T-helper 17 cell (primary cell): ENCODE results near the gene DOCK11. TPM values are rescaled to one million over a fixed set of nuclear protein-coding genes. Genes with fewer than 3 reads are reported as not detected.

Experiments used
- ATAC-seq: fragments of 150-1000 bp; cut with Tn5 transposase; 2 replicates; pipeline ENCODE4 v1.10.0; 2021; ENCODE audit warnings: mild to moderate bottlenecking, moderate library complexity
- DNase-seq, 3 donors: peaks; one replicate each; pipeline versions ENCODE4 v3.0.0 to v3.0.0-alpha.2; 2020 to 2021
- H3K9me3 ChIP-seq: one replicate; pipeline ENCODE4 v1.7.0; 2013; ENCODE audit warnings: low read length, mild to moderate bottlenecking; ENCODE audit not compliant: control insufficient read depth, poor library complexity, severe bottlenecking
- H3K27ac Mint-ChIP-seq: one replicate; pipeline ENCODE4 v1.8.0; 2022; ENCODE audit warnings: mild to moderate bottlenecking, moderate library complexity, mixed read lengths
- H3K27me3 Mint-ChIP-seq: one replicate; pipeline ENCODE4 v1.8.0; 2022; ENCODE audit warnings: mixed read lengths
- H3K36me3 Mint-ChIP-seq: one replicate; pipeline ENCODE4 v1.8.0; 2022; ENCODE audit warnings: low read depth, mixed read lengths
- H3K4me1 Mint-ChIP-seq: one replicate; pipeline ENCODE4 v1.8.0; 2022; ENCODE audit warnings: mild to moderate bottlenecking, mixed read lengths
- H3K4me3 Mint-ChIP-seq: one replicate; pipeline ENCODE4 v1.8.0; 2022; ENCODE audit warnings: mild to moderate bottlenecking, moderate library complexity, mixed read lengths
- total RNA-seq, 4 donors: library from RNA in 2 of 4; stranded (reverse) in 2 of 4; gene quantifications; one replicate each; pipeline ENCODE4 v1.2.3 and lab custom pipeline; 2022 to 2026

Gene DOCK11
- total RNA-seq, 2 donors from 2014 or later: 86.3 to 92.6 TPM

GRCh38 chrX:118552121-118552900 lies 56.7 kb downstream of the DOCK11 start:
- peaks cover 12% of the 10 kb centered on the region for H3K4me1 Mint-ChIP-seq
- H3K36me3 Mint-ChIP-seq: peaks cover 3% of the 10 kb centered on the region
- DNase-seq (no peak), ATAC-seq (no peak)
- no peak overlapping the region for H3K4me3 Mint-ChIP-seq
- H3K27me3 Mint-ChIP-seq: no peaks in the 10 kb centered on the region
- H3K27ac Mint-ChIP-seq: no peak overlapping the region
- H3K9me3 ChIP-seq: no peaks in the 10 kb centered on the region

- no peaks in the 10 kb centered on the region for H3K27me3 Mint-ChIP-seq
- H3K4me1 Mint-ChIP-seq: peaks cover 12% of the 10 kb centered on the region
- DNase-seq: no peak
- H3K9me3 ChIP-seq: no peaks in the 10 kb centered on the region
- ATAC-seq: no peak
- peaks cover 3% of the 10 kb centered on the region for H3K36me3 Mint-ChIP-seq
- no peak overlapping the region for H3K27ac Mint-ChIP-seq
- H3K4me3 Mint-ChIP-seq: no peak overlapping the region
Observed at GRCh38 chrX:118553042-118553710, 57.6 kb downstream of the DOCK11 start.

GRCh38 chrX:118554511-118554910 lies 58.9 kb downstream of the DOCK11 start:
- H3K9me3 ChIP-seq: no peaks in the 10 kb centered on the region
- H3K27ac Mint-ChIP-seq: peak overlapping the region; percentile 53
- H3K27me3 Mint-ChIP-seq: no peaks in the 10 kb centered on the region
- ATAC-seq (no peak), DNase-seq (no peak)
- H3K4me3 Mint-ChIP-seq: no peak overlapping the region
- peaks cover 3% of the 10 kb centered on the region for H3K36me3 Mint-ChIP-seq
- H3K4me1 Mint-ChIP-seq: peaks cover 10% of the 10 kb centered on the region

GRCh38 chrX:118558926-118559325 lies 63.3 kb downstream of the DOCK11 start:
- no peak overlapping the region for H3K27ac Mint-ChIP-seq
- ATAC-seq: no peak
- no peak overlapping the region for H3K4me3 Mint-ChIP-seq
- H3K36me3 Mint-ChIP-seq: peaks cover 6% of the 10 kb centered on the region
- H3K9me3 ChIP-seq: no peaks in the 10 kb centered on the region
- no peaks in the 10 kb centered on the region for H3K27me3 Mint-ChIP-seq
- H3K4me1 Mint-ChIP-seq: peaks cover 15% of the 10 kb centered on the region
- DNase-seq: no peak

GRCh38 chrX:118560489-118560888 lies 64.9 kb downstream of the DOCK11 start:
- Mint-ChIP-seq H3K27ac (no peak overlapping the region), H3K4me3 (no peak overlapping the region), H3K27me3 (no peaks in the 10 kb centered on the region), H3K4me1 (peaks cover 13% of the 10 kb centered on the region), H3K36me3 (peaks cover 6% of the 10 kb centered on the region)
- ATAC-seq: no peak
- no peak for DNase-seq
- no peaks in the 10 kb centered on the region for H3K9me3 ChIP-seq

GRCh38 chrX:118562582-118563164 lies 67.1 kb downstream of the DOCK11 start:
- no peak for ATAC-seq
- Mint-ChIP-seq H3K4me3 (no peak overlapping the region), H3K27ac (peak overlapping the region; percentile 66), H3K27me3 (no peaks in the 10 kb centered on the region), H3K4me1 (peaks cover 7% of the 10 kb centered on the region), H3K36me3 (peaks cover 2% of the 10 kb centered on the region)
- no peaks in the 10 kb centered on the region for H3K9me3 ChIP-seq
- no peak for DNase-seq

- Mint-ChIP-seq H3K4me1 (peaks cover 7% of the 10 kb centered on the region), H3K27ac (no peak overlapping the region), H3K36me3 (peaks cover 2% of the 10 kb centered on the region), H3K4me3 (no peak overlapping the region), H3K27me3 (no peaks in the 10 kb centered on the region)
- no peaks in the 10 kb centered on the region for H3K9me3 ChIP-seq
- DNase-seq (no peak), ATAC-seq (no peak)
Observed at GRCh38 chrX:118564498-118564897, 68.9 kb downstream of the DOCK11 start.

GRCh38 chrX:118565853-118566252 lies 70.2 kb downstream of the DOCK11 start:
- peaks cover 7% of the 10 kb centered on the region for H3K4me1 Mint-ChIP-seq
- peak overlapping the region; percentile 53 for H3K27ac Mint-ChIP-seq
- H3K36me3 Mint-ChIP-seq: peaks cover 2% of the 10 kb centered on the region
- DNase-seq: no peak
- no peaks in the 10 kb centered on the region for H3K9me3 ChIP-seq
- no peaks in the 10 kb centered on the region for H3K27me3 Mint-ChIP-seq
- no peak for ATAC-seq
- no peak overlapping the region for H3K4me3 Mint-ChIP-seq

- Mint-ChIP-seq H3K36me3 (peaks cover 2% of the 10 kb centered on the region), H3K27ac (peak overlapping the region; percentile 53), H3K4me1 (peaks cover 7% of the 10 kb centered on the region), H3K27me3 (no peaks in the 10 kb centered on the region), H3K4me3 (no peak overlapping the region)
- DNase-seq (no peak), ATAC-seq (no peak)
- no peaks in the 10 kb centered on the region for H3K9me3 ChIP-seq
Observed at GRCh38 chrX:118566359-118566758, 70.7 kb downstream of the DOCK11 start.

GRCh38 chrX:118569676-118570075 lies 74.1 kb downstream of the DOCK11 start:
- no peaks in the 10 kb centered on the region for H3K9me3 ChIP-seq
- H3K27ac Mint-ChIP-seq: peak overlapping the region; percentile 51
- H3K4me1 Mint-ChIP-seq: no peaks in the 10 kb centered on the region
- DNase-seq (no peak), ATAC-seq (no peak)
- H3K4me3 Mint-ChIP-seq: no peak overlapping the region
- H3K36me3 Mint-ChIP-seq: no peaks in the 10 kb centered on the region
- no peaks in the 10 kb centered on the region for H3K27me3 Mint-ChIP-seq

- Mint-ChIP-seq H3K27me3 (no peaks in the 10 kb centered on the region), H3K36me3 (no peaks in the 10 kb centered on the region), H3K27ac (peak overlapping the region; percentile 51), H3K4me1 (no peaks in the 10 kb centered on the region), H3K4me3 (no peak overlapping the region)
- no peaks in the 10 kb centered on the region for H3K9me3 ChIP-seq
- DNase-seq: no peak
- no peak for ATAC-seq
Observed at GRCh38 chrX:118570209-118570608, 74.6 kb downstream of the DOCK11 start.

- ATAC-seq: no peak
- no peak overlapping the region for H3K27ac Mint-ChIP-seq
- no peaks in the 10 kb centered on the region for H3K27me3 Mint-ChIP-seq
- no peaks in the 10 kb centered on the region for H3K9me3 ChIP-seq
- no peaks in the 10 kb centered on the region for H3K4me1 Mint-ChIP-seq
- H3K36me3 Mint-ChIP-seq: no peaks in the 10 kb centered on the region
- no peak for DNase-seq
- H3K4me3 Mint-ChIP-seq: no peak overlapping the region
Observed at GRCh38 chrX:118571836-118572235, 76.2 kb downstream of the DOCK11 start.

GRCh38 chrX:118574666-118575065 lies 79.1 kb downstream of the DOCK11 start:
- H3K9me3 ChIP-seq: no peaks in the 10 kb centered on the region
- Mint-ChIP-seq H3K27me3 (no peaks in the 10 kb centered on the region), H3K27ac (no peak overlapping the region), H3K4me3 (no peak overlapping the region), H3K4me1 (no peaks in the 10 kb centered on the region), H3K36me3 (no peaks in the 10 kb centered on the region)
- ATAC-seq: no peak
- no peak for DNase-seq
